GM18498 (cell line): ENCODE data around the gene REXO5.
"Not testable (repeated sequence)": the region's sequence is repeated elsewhere in the genome, so short reads cannot be mapped to it uniquely, and the experiment has no call there.

Experiments used
- ATAC-seq: cut with Tn5 transposase; IDR thresholded peaks from one replicate; pipeline ENCODE4 v1.9.1; 2021; ENCODE audit warnings: mild to moderate bottlenecking, moderate library complexity; ENCODE audit not compliant: unreplicated experiment

The REXO5 gene

DNA sequence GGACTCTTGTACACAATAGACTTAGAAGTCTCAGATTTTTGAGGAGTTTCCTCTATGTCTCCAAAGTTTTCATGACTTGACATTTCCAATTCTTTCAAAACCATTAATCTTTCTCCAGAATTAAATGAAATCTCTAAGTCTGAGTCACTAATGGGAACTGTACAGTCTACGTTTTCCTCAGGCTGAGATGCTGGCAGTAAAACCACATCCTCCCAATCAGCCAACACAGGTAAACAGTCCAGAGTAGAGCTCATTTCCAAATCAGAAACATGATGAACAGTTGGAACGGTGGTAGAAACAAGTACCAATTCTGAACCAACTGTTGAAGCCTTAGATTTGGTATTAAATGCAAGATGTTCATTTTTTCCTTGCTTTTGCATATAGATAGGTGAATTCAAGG is 8.0 kb upstream of the REXO5 start:
- ATAC-seq, result no peak

DNA sequence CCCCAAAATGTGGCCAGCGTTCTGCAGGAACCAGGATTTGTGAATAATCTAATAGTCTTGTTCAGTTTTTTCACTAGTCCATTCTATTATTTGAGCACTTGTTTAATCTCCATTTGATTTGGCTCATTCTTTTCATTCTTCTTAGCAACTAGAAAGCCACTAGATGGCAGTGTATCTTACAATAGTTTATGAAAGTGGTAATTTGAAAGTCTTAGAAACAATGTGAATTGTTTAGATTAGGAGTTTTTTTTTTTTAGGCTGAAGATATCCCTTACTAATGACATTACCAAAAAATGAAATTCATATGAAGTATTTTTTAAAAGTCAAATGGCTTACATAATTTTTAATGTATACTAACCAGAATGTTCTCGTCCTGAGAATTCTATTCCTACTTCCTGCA is 6.7 kb upstream of the REXO5 start:
- no peak for ATAC-seq

- no peak for ATAC-seq
These were observed 5.0 kb upstream of the REXO5 start for GRCh38 chr16:20801278-20801677.

- no peak for ATAC-seq
These were observed 3.2 kb upstream of the REXO5 start for GRCh38 chr16:20803192-20803560.

- no peak for ATAC-seq
These were observed 2.6 kb upstream of the REXO5 start for GRCh38 chr16:20803561-20804214.

GRCh38 chr16:20805684-20806167 is 601 bp upstream of the REXO5 start:
- ATAC-seq, result not testable (repeated sequence)

DNA sequence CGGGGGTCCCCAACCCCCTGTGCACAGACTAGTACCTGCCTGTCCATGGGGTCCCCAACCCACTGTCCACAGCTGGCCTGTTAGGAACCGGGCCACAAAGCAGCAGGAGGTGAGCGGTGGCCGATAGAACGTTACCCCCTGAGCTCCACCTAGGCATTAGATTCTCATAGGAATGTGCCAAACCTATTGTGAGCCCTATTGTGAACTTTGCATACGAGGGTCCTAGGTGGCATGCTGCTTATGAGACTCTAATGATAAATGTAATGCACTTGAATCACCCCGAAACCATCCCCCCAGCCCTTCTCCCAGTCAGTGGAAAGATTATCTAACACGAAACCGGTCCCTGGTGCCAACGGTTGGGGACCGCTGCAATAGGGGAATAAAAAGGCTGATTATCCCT is 1.5 kb downstream of the REXO5 start:
- ATAC-seq, result no peak

DNA sequence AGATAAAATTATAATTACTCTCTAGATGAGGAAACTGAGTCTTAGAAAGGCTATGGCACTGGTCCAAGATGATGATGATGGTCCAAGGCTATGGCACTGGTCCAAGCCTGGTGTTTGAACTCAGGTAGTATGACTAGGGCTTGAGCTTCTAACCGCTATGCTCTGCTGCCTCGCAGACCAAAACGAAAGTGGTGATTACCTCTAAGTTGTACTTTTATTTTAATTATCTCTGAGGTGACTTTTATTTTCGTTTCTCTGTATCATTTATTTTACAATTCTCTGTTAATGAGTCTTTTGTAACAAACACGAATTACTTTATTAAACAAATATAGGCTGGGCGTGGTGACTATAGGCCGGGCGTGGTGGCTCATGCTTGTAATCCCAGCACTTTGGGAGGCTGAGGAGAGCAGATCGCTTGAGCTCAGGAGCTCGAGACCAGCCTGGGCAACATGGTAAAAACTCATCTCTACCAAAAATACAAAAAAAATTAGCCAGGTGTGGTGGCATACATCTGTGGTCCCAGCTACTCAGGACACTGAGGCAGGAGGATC is 5.6 kb downstream of the REXO5 start:
- ATAC-seq, result no peak

DNA sequence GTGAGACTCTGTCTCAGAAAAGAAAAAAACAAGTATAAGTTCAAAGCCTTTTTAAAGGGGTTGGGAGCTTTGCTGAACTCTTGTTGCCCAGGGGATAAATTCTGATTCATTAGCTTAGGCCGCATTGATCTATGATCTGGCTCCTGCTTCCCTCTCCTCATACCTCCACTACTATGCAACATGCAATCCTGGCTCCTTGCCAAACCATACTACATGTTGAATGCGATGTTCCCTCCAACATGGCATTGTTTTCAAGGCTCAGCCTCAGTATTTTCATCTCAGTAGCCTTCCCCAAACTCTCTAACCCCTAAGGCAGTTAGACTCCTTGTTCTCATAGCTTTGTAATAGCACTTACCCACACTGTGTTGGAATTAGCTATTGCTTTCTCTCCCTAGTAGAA is 6.2 kb downstream of the REXO5 start:
- ATAC-seq, result no peak

DNA sequence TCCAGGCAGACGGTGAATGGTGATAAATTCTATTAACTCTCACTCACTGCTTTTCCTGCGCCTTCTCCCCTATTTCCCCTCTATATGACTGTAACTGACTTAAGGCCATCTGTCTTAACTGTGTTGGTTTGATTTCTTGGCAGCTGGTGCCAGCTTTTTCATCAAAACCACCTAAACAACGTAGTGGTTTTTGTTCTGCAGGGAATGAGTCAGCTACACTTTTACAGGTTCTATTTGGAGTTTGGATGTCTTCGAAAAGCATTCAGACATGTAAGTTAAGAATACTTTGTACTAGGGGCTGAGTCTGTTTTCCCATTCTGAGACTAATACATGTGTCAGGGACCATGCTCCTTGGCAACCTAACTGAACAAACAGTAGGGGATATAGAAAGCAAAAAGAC is 8.5 kb downstream of the REXO5 start:
- no peak for ATAC-seq

DNA sequence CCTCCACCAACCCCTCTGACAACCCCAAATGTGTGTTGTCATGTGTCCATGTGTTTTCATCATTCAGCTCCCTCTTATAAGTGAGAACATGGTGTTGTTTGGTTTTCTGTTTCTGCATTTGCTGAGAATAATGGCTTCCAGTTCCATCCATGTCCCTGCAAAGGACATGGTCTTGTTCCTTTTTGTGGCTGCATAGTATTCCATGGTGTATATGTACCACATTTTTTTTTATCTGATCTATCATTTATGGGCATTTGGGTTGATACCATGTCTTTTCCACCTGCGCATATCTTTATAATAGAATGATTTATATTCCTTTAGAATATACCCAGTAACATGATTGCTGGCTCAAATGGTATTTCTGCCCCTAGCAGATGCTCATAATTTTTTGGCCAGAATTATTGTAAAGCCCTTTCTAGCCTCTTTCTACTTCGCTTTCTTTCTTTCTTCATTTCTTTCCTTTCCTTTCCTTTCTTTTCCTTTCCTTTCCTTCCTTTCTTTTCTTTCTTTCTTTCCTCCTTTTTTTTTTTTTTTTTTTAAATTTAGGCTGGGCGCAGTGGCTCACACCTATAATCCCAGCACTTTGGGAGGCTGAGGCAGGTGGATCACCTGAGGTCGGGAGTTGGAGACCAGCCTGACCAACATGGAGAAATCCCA is 12.7 kb downstream of the REXO5 start:
- ATAC-seq, result no peak

GRCh38 chr16:20821682-20822081 is 15.4 kb downstream of the REXO5 start:
- no peak for ATAC-seq

GRCh38 chr16:20822521-20823325 is 16.4 kb downstream of the REXO5 start:
- no peak for ATAC-seq

DNA sequence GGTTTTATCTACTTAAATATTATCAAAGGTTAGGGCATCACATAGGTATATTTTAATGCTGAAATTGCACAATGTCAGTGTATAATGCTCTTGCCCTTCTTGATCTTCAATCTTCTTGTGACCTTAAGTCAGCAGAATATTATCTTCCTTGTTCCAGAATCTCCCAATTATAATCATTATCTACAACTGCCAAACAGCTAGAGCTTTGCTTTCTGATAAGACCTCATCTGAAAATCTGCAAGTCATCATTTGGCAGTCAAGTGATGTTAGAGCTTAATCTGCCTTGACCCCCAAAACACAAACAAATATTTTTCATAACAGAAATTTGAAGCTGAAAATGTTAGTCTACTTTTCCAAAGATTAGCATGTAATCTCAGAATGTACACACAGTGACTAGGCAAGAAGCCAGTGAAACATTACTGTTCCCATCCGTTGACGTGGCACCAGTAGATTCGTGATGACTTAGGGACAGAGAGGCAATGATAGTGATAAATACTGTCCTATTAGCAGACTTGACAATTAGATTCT is 19.8 kb downstream of the REXO5 start:
- no peak for ATAC-seq

DNA sequence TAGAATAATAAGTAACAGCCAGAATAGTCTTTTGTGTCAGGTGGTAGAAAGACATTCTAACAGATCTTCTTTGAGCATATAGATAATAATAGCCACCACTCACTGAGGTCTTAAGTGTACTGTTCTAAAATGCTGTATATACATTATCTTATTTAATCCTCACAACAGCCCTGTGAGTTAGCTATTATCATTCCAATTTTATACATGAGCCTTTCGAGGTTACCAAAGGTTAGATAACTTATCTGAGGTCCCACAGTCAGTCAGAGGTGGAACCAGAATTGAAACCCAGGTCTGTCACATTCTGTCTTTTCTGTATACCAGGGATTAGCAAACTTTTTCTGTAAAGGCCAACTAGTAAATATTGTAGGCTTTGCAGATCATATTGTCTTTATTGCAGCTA is 23.2 kb downstream of the REXO5 start:
- ATAC-seq, result no peak

DNA sequence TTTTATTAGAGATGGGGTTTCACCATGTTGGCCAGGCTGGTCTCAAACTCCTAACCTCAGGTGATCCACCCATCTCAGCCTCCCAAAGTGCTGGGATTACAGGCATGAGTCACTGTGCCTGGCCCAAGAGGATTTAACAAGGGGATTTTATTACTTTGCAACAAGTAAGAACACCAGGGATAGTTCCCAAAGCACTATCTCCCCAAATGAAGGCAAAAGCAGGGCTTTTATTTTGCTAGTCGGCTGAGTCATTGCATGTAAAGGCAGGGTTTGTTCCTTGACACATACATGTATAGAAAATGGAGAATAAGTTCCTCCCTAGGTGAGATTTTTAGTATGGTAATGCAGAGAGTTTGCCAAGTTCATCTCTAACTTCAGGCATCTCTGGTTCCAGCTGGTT is 24.0 kb downstream of the REXO5 start:
- no peak for ATAC-seq

DNA sequence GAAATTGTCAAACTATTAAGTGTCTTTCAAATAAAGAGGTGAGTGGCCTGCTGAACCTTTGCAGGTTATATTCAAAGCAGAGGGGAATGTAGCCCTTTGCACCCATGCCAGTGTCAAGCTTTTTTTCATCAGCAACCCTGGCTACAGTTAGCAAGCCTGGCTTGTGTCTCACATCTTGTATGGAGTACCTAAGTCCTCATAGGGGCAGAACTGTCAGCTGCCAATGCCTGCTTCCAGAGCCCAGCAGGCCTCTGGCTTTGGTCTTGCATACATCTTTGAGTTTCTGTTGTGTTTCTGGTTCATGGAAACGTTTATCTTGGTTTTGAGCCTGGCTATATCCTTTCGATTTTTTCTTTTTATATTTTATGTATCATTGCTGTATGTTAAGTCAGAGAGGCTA is 26.8 kb downstream of the REXO5 start:
- ATAC-seq, result no peak

DNA sequence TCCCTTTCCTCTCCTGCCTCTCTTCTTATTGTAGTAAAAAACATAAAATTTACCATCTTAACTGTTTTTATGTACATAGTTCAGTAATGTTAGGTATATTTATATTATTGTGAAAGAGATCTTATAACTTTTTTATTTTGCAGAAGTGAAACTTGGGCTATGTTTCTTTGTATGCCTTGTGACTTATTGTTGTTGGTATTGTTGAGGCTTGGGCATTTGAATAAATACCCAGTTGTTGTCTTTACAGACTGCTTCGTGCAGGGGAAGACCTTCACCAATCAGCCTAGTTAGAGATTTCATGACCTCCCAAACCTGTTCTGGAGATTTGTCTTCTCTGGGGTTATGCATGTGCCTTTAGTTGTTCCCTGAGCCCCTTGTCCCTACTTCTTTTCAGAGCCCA is 31.9 kb downstream of the REXO5 start:
- no peak for ATAC-seq

DNA sequence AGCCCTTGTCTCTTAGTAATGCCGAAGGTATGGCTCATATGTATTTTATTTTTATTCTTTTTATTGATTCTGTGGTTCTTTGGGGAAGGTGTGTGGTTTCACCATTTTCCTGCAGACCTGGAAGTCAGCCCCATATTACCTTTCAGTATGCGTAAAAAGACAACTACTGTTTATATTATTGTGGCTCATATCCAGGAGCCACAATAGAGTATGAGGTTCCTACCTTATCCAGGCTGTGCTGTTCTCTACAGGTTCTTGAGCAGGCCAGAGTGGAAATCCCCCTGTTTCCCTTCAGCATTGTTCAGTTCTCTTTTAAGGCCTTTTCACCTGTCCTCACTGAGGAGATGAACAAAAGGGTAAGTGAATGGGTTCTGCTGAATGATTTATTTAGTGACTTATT is 33.2 kb downstream of the REXO5 start:
- no peak for ATAC-seq

GRCh38 chr16:20844054-20844453 is 37.7 kb downstream of the REXO5 start:
- ATAC-seq, result no peak

GRCh38 chr16:20844588-20844987 is 38.3 kb downstream of the REXO5 start:
- no peak for ATAC-seq
